ENCODE data around the gene MS4A6A. TPM values are rescaled to one million over a fixed set of nuclear protein-coding genes. Genes with fewer than 3 reads are reported as not detected.
A peak's percentile ranks its signal among the peaks of the same experiment; 100 is the strongest.

Gene MS4A6A
- total RNA-seq, 2 donors from 2014 or later: 10.5 to 43.1 TPM

DNA sequence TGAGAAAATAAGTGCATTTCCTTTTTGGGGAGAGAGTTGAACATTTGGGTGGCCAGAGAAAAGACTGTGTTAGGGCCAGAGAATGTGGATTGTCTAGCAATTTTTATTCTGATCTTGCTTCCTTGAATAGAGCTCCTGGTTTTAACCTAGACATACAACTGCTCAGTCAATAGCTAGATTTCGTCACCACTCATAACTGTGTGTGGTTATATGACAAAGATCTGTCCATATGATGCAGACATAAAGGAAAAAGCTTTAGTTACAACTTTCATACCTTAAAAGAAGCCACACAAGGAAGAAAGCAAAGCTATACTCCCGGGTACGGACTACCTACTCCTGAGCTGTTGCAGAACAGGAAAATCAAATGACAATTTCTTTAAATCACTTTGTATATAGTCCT, 37.2 kb downstream of the MS4A6A start:
- no peaks in the 10 kb centered on the region for H3K27me3 ChIP-seq
- H3K27ac ChIP-seq: no peak overlapping the region
- H3K4me3 ChIP-seq: no peak overlapping the region
- H3K9me3 ChIP-seq: no peaks in the 10 kb centered on the region
- no peaks in the 10 kb centered on the region for H3K4me1 ChIP-seq
- TF ChIP-seq, protein P1, sequence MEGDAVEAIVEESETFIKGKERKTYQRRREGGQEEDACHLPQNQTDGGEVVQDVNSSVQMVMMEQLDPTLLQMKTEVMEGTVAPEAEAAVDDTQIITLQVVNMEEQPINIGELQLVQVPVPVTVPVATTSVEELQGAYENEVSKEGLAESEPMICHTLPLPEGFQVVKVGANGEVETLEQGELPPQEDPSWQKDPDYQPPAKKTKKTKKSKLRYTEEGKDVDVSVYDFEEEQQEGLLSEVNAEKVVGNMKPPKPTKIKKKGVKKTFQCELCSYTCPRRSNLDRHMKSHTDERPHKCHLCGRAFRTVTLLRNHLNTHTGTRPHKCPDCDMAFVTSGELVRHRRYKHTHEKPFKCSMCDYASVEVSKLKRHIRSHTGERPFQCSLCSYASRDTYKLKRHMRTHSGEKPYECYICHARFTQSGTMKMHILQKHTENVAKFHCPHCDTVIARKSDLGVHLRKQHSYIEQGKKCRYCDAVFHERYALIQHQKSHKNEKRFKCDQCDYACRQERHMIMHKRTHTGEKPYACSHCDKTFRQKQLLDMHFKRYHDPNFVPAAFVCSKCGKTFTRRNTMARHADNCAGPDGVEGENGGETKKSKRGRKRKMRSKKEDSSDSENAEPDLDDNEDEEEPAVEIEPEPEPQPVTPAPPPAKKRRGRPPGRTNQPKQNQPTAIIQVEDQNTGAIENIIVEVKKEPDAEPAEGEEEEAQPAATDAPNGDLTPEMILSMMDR (IDR thresholded peaks at IDR 0.05): no peak
- H3K36me3 ChIP-seq: no peaks in the 10 kb centered on the region
- DNase-seq: no peak
- no peak overlapping the region for H3K9ac ChIP-seq (ENCODE audit: low read depth in 2 of 2, low read length in 2 of 2)
- intact Hi-C loops (cut with DNase I): no loop called here

DNA sequence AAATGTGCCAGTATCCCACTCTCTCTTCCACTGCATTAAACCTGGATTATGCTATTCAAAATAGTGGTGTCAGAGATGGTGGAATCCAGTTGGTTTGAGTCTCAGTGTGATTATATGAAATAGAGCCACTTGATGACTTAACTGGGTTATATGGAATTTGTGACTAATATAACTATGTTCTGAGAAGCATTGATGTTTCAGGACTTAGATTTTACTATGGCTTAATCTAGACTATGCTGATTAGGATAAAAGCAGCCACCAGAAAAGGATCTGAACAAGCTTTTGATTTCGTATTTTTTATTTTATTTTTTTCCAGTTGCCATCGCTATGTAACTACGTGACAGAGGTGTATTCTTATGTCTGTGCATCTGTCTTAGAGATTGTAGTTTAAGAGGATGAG, 39.1 kb downstream of the MS4A6A start:
- no peak overlapping the region for H3K4me3 ChIP-seq
- TF ChIP-seq, protein P1 (IDR thresholded peaks at IDR 0.05): no peak
- H3K27ac ChIP-seq: no peak overlapping the region
- H3K9me3 ChIP-seq: no peaks in the 10 kb centered on the region
- no peaks in the 10 kb centered on the region for H3K36me3 ChIP-seq
- no peak overlapping the region for H3K9ac ChIP-seq (ENCODE audit: low read depth in 2 of 2, low read length in 2 of 2)
- intact Hi-C loops (cut with DNase I): no loop called here
- no peaks in the 10 kb centered on the region for H3K27me3 ChIP-seq
- no peaks in the 10 kb centered on the region for H3K4me1 ChIP-seq
- DNase-seq: no peak

DNA sequence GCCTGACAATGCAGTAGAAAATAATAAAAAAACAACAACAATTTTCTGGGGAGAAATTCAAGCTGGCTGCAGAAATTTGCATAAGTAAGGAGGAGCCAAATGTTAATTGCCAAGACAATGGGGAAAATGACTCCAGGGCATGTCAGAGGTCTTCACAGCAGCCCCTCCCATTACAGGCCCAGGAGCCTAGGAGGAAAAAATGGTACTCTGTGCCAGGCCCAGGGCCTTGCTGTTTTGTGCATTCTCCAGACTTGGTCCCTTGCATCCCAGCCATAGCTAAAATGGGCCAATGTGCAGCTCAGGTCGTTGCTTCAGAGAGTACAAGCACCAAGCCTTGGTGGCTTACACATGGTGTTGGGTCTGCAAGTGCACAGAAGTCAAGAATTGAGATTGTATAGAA, 49.0 kb downstream of the MS4A6A start:
- intact Hi-C loops (cut with DNase I): loop anchor here (5.0 kb wide), 1 partner anchor 312 kb away; no protein-coding TSS in a partner anchor

DNA sequence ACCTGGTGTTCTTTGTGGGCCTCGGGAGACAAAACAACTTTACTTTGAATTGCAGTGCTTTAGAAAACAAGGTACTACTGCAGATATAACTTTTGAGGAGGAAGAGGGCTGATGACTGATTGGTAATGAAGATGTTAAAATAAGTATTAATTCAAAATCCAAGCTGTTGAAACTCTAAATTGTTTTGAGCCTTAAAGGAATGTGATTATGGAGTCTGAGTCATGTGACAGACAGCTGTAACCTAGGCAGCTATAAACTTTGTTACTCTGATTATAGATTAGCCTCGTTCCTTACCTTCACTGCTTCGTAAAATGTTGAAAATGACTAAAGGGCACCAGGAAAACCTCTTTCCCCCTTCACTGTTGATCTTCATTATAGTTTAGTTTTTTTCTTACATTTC, 51.0 kb downstream of the MS4A6A start:
- intact Hi-C loops (cut with DNase I): loop anchor here (5.0 kb wide), 1 partner anchor 310 kb away; no protein-coding TSS in a partner anchor
- no peaks in the 10 kb centered on the region for H3K27me3 ChIP-seq
- H3K9me3 ChIP-seq: no peaks in the 10 kb centered on the region
- TF ChIP-seq, protein P1 (IDR thresholded peaks at IDR 0.05): no peak
- no peak for DNase-seq
- H3K4me1 ChIP-seq: no peaks in the 10 kb centered on the region
- H3K36me3 ChIP-seq: no peaks in the 10 kb centered on the region
- no peak overlapping the region for H3K9ac ChIP-seq (ENCODE audit: low read depth in 2 of 2, low read length in 2 of 2)
- no peak overlapping the region for H3K27ac ChIP-seq
- H3K4me3 ChIP-seq: no peak overlapping the region

More for the DNA sequence above, 49.0 kb downstream of the MS4A6A start:
- H3K4me1 ChIP-seq: no peaks in the 10 kb centered on the region
- H3K27ac ChIP-seq: no peak overlapping the region
- no peaks in the 10 kb centered on the region for H3K9me3 ChIP-seq
- no peak overlapping the region for H3K9ac ChIP-seq (ENCODE audit: low read depth in 2 of 2, low read length in 2 of 2)
- no peak for DNase-seq
- H3K4me3 ChIP-seq: no peak overlapping the region
- H3K36me3 ChIP-seq: no peaks in the 10 kb centered on the region
- TF ChIP-seq, protein P1 (IDR thresholded peaks at IDR 0.05): no peak
- H3K27me3 ChIP-seq: no peaks in the 10 kb centered on the region

DNA sequence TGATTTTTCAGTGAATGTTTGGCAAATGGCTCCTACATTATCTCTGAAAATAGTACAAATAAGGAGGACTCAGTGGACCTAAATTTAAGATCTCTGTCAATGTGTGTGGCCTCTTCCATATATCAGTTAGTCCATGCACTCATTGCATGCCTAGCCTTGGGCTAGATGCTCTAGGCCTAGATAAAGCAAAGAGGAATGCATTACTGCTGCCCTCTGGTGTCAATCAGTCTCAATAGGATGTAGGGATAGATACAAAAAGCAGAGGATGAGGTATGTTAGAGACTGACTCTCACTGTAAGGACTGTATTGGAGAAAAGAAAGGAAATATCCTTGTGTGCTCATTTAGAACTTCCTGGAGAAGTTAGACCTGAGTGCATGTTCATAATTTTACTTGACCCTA, 52.4 kb downstream of the MS4A6A start:
- intact Hi-C loops (cut with DNase I): loop anchor here (5.0 kb wide), 1 partner anchor 308 kb away; no protein-coding TSS in a partner anchor
- DNase-seq: peak; percentile 60

More for the DNA sequence above, 52.4 kb downstream of the MS4A6A start:
- H3K4me1 ChIP-seq: no peaks in the 10 kb centered on the region
- H3K4me3 ChIP-seq: no peak overlapping the region
- no peak overlapping the region for H3K27ac ChIP-seq
- TF ChIP-seq, protein P1 (IDR thresholded peaks at IDR 0.05): peak; percentile 32
- no peaks in the 10 kb centered on the region for H3K9me3 ChIP-seq
- no peak overlapping the region for H3K9ac ChIP-seq (ENCODE audit: low read depth in 2 of 2, low read length in 2 of 2)
- no peaks in the 10 kb centered on the region for H3K27me3 ChIP-seq
- no peaks in the 10 kb centered on the region for H3K36me3 ChIP-seq

Data from colonic mucosa (tissue), 4 donors.